Neutrophil (primary cell): Measurements from ENCODE around the gene BICDL1.

Source experiments
- H3K27ac ChIP-seq: fragments of 200-600 bp; sonication (generic); 2 replicates; pipeline ENCODE4 v1.5.1; 2016; ENCODE audit warnings: mild to moderate bottlenecking, moderate library complexity
- H3K27me3 ChIP-seq: fragments of 200-600 bp; sonication (generic); 2 replicates; pipeline ENCODE4 v1.6.0; 2016; ENCODE audit warnings: mild to moderate bottlenecking
- H3K36me3 ChIP-seq: fragments of 200-600 bp; sonication (generic); 2 replicates; pipeline ENCODE4 v1.5.1; 2017
- H3K4me1 ChIP-seq, 2 experiments: fragments of 200-600 bp in 1 of 2; sonication (generic) in 1 of 2; 1 replicate in 1 of 2; 2 replicates in 1 of 2; pipeline versions ENCODE4 v1.5.1 to v1.6.1; 2013 to 2016; ENCODE audit warnings: low read depth in 1 of 2, low read length in 1 of 2, mild to moderate bottlenecking in 1 of 2, moderate library complexity in 1 of 2; ENCODE audit not compliant: control insufficient read depth in 1 of 2, insufficient read depth in 1 of 2
- H3K4me3 ChIP-seq, 2 experiments: fragments of 200-600 bp in 1 of 2; sonication (generic) in 1 of 2; 1 replicate in 1 of 2; 2 replicates in 1 of 2; pipeline ENCODE4 v1.5.1; 2013 to 2016; ENCODE audit warnings: low read depth in 1 of 2, low read length in 1 of 2, mild to moderate bottlenecking in 1 of 2, moderate library complexity in 1 of 2
- H3K9me3 ChIP-seq: fragments of 200-600 bp; sonication (generic); 2 replicates; pipeline ENCODE4 v1.5.1; 2016
- CTCF ChIP-seq: fragments of 200-600 bp; sonication (generic); IDR thresholded peaks from 2 replicates; pipeline ENCODE4 v1.5.1; 2016; ENCODE audit warnings: antibody characterized with exemption

Gene BICDL1

GRCh38 chr12:120089796-120090195, 100.8 kb downstream of the BICDL1 start:
- H3K9me3 ChIP-seq = no peaks in the 10 kb centered on the region
- peaks cover 3% of the 10 kb centered on the region for H3K27me3 ChIP-seq
- peaks cover 35% of the 10 kb centered on the region for H3K36me3 ChIP-seq
- H3K27ac ChIP-seq = no peak overlapping the region
- H3K4me1 ChIP-seq = peaks cover 23 to 29% of the 10 kb centered on the region in 2 experiments
- no peak overlapping the region for H3K4me3 ChIP-seq
- TF ChIP-seq CTCF = no peak

GRCh38 chr12:120090206-120090605, 101.2 kb downstream of the BICDL1 start:
- peaks cover 3% of the 10 kb centered on the region for H3K27me3 ChIP-seq
- peaks cover 23 to 29% of the 10 kb centered on the region in 2 experiments for H3K4me1 ChIP-seq
- no peak for TF ChIP-seq CTCF

GRCh38 chr12:120090626-120091295, 101.7 kb downstream of the BICDL1 start:
- H3K4me1 ChIP-seq = peaks cover 20 to 29% of the 10 kb centered on the region in 2 experiments
- no peaks in the 10 kb centered on the region for H3K9me3 ChIP-seq
- no peak overlapping the region for H3K4me3 ChIP-seq
- H3K27ac ChIP-seq = no peak overlapping the region
- TF ChIP-seq CTCF = no peak
- H3K27me3 ChIP-seq = peaks cover 3% of the 10 kb centered on the region
- peaks cover 45% of the 10 kb centered on the region for H3K36me3 ChIP-seq

More at GRCh38 chr12:120090206-120090605, 101.2 kb downstream of the BICDL1 start:
- Histone ChIP-seq H3K27ac (no peak overlapping the region), H3K9me3 (no peaks in the 10 kb centered on the region), H3K4me3 (no peak overlapping the region), H3K36me3 (peaks cover 39% of the 10 kb centered on the region)

GRCh38 chr12:120091371-120092090, 102.5 kb downstream of the BICDL1 start:
- no peaks in the 10 kb centered on the region for H3K9me3 ChIP-seq
- H3K27ac ChIP-seq = no peak overlapping the region
- H3K36me3 ChIP-seq = peaks cover 52% of the 10 kb centered on the region
- H3K4me1 ChIP-seq = peaks cover 20 to 26% of the 10 kb centered on the region in 2 experiments
- peaks cover 3% of the 10 kb centered on the region for H3K27me3 ChIP-seq
- no peak overlapping the region for H3K4me3 ChIP-seq
- no peak for TF ChIP-seq CTCF

GRCh38 chr12:120092551-120093335, 103.7 kb downstream of the BICDL1 start:
- Histone ChIP-seq H3K36me3 (peaks cover 64% of the 10 kb centered on the region), H3K4me1 (peaks cover 11 to 14% of the 10 kb centered on the region in 2 experiments), H3K9me3 (no peaks in the 10 kb centered on the region), H3K27me3 (peaks cover 3% of the 10 kb centered on the region), H3K27ac (no peak overlapping the region), H3K4me3 (no peak overlapping the region)
- TF ChIP-seq CTCF = no peak
